GM20431 (cell line): ENCODE data around the gene LDLRAD4.
"Not testable (repeated sequence)": the region's sequence is repeated elsewhere in the genome, so short reads cannot be mapped to it uniquely, and the experiment has no call there.

Experiments used
- in situ Hi-C: fragments of 300-500 bp; cut with MseI, MboI; formaldehyde crosslinking; loops from one replicate; pipeline ENCODE4 v1.15.0; 2020; ENCODE audit warnings: low sequenced_read_pairs; ENCODE audit not compliant: unreplicated experiment

The LDLRAD4 gene

DNA sequence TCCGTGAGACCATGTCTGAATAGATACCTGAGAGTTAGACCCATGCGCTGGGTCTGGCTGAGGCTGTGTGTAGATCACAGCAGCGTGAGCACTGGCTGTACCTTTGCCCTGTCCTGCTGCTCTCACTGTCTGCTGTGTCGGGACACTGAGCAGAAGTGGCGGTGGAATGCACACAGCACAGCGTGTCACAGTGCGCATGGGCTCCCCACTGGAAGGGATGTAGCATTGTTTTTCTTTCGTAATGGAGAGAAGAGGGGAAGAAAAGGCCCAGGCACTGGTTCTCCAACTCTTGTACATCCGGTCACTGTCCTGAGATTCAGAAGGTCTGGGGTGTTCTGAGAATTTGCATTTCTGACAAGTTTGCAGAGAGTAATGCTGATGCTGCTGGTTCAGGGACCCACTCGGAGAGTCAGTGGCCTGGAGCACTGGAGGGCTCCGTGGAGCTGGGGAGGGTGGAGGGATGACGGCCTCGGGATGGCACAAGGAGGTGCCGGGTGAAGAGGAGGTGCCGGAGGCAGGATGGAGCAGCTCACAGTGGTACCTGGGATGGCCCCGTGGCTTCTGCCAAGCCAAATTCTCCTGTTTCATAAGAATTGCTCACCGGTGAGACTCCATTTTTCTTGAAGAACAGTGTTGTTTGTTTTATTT, 252.8 kb downstream of the LDLRAD4 start:
- in situ Hi-C loops = no loop called here

DNA sequence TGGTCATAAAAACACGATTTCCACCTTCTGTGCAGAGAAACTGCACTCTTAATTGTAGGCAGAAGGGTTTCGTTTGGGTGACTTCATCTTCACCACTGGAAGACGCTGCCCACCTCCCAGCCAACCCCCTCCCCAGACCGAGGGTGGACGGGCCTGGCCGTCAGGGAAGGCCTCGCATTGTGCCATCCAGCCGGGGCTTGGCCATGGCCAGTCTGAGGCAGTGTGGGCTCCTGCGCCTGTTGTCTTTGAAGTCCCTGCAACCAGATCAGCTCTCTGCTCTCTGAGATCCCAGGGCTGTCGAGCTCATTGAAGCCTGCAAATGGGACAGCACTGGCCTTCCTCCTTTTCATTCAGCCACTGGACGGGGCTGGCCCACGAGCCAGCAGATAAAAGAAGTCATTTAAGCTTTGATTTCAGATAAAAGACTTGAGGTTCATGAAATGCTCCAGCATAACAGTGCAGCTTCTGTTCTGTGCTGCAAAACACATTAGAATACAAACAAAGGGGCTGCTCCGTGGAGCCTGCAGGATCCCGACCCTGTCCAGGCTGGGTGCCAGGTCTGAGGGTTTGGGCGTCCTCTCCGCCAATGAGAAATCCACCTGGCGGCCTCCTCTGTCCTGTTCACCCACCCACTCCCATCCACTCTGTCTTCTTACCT, 253.5 kb downstream of the LDLRAD4 start:
- in situ Hi-C loops = no loop called here

DNA sequence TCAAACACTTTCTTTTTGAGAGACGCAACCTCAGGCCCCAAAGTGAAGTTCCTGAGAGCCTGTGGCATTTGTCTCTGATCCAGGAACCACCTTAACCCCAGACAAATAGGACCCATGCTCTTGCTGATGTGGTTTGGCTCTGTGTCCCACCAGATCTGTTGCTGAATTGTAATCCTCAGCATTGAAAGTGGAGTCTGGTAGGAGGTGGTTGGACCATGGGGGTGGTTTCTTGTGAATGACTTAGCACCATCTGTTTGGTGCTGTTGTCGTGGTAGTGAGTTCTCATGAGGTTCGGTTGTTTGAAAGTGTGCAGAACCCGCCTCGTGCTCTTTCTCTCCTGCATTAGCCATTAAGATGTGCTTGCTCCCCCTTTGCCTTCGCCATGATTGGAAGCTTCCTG, 255.2 kb downstream of the LDLRAD4 start:
- in situ Hi-C loops = no loop called here

DNA sequence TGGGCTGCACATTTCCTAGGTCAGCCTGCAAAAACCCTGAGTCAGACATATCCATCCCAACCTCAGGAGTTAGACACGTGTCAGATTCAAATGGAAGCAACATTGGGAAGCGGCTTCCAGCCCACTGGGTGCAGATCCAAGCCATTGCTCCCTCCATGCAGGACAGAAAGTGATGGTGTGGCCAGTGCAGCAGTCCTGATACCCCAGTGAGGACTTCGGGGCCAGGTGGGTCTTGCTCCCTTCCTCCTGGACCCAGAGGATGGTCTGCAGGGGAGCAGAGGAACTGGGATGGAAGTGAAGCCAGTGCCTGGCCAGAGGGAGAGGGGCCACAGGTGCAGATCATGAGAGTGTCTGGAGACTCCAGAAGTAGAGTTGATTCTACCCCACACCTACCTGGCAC, 255.8 kb downstream of the LDLRAD4 start:
- in situ Hi-C loops = no loop called here

DNA sequence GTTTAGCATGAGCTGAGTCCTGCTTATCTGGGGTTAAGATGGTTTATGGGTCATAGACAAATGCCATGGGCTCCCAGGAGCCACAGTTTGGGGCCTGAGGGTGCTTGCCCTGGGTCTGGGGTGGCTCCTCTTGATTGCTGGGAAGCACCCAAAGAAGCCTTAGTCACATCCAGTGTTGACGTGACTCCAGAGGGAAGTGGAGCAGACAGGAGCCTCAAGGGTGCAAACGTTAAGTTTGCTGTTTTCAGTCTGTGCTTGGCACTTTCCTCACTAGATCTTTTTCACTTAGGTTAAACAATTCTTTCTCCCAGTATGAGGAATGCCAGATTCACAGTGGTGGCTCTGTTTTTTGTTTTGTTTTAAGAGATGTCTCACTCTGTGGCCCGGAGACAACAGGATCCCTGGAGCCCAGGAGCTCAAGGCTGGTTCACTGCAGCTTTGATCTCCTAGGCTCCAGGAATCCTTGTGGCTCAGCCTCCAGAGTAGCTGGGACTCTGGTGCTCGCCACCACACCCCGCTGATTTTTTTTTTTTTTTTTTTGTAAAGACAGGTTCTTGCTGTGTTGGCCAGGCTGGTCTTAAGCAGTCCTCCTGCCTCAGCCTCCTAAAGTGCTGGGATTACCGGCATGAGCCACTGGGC, 256.5 kb downstream of the LDLRAD4 start:
- in situ Hi-C loops = no loop called here

DNA sequence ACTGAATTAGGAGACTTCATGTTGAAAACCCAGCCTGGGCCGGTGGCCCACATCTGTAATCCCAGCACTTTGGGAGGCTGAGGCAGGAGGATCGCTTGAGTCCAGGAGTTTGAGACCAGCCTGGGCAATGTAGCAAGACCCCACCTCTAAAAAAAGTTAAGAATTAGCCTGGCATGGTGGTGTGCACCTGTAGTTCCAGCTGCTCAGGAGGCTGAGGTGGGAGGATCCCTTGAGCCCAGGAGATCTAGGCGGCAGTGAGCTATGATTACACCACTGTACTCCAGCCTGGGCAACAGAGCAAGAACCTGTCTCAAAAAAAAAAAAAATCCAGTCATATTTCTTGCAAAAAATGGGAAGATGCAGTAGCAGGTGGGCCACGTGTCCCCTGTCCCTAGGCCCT, 257.8 kb downstream of the LDLRAD4 start:
- in situ Hi-C loops = not testable (repeated sequence)

DNA sequence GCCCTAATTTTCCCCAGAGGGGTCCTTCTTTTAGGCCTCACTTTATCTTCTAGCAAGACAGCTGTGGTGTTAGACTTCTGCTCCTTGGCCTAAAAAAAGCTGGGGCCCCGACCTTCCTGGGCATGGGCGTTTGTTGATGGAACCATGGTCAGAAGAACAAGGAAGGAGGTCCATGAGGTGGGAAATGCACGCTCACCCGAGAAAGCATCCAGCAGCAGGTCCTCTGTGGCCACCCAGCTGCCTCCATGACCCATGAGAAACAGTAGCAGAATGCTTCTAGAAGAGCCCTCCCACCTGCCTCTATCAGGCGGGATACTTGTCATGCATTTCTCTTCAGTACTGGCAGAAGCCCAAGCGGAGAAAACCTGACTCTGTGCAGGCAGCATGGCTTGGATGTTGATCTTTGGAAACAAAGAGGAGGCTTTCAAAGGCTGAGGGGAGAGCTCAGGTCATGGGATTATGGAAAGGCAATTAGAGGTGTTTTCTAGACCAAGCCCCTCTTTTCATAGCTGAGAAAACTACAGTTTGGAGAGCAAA, 258.7 kb downstream of the LDLRAD4 start:
- in situ Hi-C loops = no loop called here

DNA sequence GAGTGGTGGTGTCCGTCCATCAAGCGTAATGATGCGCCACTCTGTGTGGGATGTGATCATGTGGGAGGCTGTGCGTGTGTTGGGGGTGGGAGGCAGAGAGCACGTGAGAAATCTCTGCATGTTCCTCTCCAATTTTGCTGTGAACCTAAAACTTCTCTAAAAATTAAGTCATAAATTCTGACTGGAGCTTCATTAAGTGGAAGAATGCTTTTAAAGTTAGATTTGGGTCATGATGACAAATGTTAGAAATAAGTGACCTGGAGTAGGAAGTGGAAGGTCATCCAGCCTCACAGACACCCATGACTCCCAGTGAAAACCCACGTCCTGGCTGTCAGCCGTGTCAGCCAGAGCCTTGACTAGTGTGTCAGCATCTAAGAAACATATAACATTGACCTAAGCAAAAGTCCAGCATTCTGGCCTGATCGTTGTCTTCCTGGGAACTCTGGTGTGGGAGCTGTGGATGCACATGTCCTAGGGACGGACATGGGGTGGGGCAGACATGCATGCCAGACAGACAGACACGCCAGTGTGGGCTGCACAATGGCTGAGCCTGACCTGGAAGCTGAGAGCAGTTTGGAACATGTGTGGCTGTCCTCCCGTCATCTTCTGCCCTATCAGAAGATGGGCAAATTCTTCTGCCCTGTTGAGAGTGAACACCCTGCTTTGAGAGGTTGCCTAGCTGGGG, 262.2 kb downstream of the LDLRAD4 start:
- in situ Hi-C loops = no loop called here

DNA sequence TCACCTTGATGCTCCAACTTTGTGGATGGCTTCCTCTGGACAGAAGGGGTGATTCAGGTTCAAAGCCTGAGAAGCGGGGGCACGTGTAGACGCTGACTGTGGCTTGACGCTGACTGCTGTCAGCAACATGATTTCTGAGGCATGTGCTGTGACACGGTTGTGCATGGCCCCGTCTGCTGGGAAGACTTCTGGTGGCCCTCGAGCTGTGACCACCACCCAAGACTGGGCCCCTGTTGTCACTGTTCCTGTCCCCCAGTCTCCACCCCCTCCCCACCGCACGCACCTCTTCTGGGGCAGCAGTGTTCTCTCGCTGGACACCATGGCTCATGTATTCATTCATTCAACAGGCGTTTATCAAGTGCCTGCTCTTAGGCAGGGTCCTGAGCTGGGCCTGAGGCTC, 262.8 kb downstream of the LDLRAD4 start:
- in situ Hi-C loops = no loop called here

DNA sequence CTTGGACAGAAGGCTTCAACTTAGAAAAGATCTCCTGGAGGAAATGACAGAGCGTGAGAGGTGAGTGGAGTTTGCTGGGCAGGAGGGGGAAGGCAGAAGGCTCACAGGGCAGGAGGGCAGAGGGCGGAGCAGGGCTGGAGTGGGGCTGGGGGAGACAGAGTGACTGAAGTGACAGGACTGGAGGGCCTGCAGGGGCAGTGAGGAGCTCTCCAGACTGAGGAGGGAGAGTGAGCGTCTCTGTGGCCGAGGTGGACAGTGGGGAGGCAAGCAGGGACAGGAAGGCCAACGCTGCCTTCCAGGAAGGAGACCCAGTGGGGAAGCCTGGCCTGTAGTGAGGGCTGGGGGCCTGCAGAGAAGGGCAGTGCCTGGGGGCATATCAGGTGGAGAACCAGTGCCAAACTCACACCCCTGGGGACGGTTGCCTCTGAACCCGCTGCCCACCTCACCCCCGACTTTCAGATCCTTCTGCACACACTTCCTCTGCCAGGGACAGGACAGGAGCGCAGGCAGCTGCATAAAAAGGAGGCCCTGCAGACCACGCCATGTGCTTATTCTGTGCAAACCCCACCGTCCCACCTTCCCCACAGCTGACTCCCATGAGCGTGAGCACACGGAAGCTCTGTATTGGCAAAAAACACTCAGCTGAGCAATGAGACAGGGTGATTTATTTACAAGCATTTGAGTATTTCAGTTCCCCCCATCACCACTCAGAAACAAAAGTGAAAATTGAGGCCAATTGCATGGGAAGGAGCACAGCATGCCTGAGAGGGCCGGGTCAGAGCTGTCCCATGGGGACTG, 263.5 kb downstream of the LDLRAD4 start:
- in situ Hi-C loops = no loop called here

DNA sequence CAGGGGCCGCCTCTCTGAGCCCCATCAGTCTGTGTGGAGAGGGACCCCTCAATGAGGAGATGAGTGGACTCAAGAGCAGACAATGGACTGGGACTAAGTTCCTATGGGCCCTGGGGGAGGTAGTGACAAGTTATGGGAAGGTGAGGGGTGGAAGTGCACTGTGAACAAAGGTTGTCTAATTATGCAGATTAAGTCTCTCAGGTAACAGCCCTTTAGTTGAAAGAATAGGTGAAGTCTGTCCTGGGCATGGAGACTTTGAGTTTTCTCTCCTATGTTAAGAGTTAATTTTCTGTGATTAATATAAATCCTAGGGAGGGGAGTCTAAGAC, 264.0 kb downstream of the LDLRAD4 start:
- in situ Hi-C loops = no loop called here

DNA sequence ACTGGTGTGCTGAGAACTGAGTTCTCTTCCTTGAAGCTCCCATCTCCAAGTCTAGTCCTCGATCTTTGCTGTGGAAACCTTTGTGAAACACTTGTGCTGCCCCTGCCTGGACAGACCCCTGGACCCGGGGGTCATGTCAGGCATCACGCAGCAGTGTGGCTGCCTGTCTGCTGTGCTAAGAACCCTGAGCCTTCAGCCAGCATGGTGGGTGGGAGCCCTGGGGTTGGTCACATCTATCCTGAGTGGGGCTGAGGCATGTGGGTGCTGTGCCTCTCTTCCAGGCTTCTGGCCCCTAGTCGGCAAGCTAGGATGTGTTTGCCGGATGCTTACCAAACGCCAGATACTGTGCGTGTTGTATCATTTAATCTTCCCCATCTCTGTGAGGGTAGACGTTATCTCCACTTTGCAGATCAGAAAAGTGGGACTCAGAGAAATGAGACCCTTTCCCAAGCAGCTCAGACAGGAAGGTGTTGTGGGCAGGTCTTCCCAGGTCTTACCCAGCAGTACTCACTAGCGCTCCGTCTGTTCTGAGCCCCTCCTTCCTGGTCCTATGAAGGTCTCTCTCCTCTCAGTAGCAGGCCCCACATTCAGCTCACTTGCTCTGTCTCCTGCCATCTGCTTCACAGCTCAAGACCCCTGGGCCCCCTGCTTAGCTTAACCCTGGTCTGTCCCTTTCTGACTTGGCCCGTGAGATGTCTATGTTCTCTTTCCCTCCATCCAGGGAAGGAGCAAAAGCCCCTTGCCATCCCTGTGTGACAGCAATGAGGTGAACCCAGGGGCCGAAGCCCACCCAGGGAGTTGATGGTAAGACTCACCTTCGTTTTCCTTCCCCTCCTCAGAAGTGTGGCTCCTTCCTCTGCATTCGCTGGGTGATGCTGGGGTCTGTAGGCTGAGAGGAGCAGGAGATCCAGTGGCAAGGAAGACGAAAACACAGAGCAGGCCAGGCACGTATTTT, 265.0 kb downstream of the LDLRAD4 start:
- in situ Hi-C loops = no loop called here

DNA sequence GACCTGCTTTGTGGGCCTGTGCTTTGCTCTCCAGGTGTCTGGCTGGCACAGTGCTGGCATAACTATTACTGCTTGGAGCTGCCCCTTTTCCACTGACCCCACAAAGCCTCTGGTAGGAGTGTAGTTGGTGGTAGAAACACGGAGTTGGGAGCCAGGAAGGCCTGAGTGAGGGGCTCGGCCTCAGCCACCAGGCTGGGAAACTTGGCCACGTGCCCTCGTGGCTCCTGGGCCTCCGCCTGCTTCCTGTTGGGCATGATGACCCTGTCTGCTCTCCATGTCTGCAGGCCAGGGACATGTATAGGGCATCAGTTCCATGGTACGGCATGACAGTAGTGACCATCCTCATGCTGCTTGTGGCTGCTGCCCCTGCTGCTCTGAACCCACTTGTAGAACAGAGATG, 266.6 kb downstream of the LDLRAD4 start:
- in situ Hi-C loops = no loop called here

DNA sequence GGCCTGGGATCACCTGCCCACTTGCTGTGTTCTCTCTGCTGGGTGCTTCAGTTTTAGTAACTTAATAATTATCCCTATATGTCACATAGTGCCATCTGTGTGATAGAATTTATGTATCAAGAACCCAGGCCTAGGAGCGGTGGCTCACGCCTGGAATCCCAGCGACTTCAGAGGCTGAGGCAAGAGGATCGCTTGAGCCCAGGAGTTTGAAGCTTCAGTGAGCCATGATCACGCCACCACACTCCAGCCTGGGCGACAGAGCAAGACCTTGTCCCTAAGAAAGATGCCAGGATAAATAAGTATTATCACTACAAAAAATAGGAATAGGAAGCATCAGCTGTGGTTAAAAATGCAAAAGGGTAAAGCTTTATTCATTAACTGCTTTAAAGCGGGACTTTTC, 267.0 kb downstream of the LDLRAD4 start:
- in situ Hi-C loops = no loop called here

DNA sequence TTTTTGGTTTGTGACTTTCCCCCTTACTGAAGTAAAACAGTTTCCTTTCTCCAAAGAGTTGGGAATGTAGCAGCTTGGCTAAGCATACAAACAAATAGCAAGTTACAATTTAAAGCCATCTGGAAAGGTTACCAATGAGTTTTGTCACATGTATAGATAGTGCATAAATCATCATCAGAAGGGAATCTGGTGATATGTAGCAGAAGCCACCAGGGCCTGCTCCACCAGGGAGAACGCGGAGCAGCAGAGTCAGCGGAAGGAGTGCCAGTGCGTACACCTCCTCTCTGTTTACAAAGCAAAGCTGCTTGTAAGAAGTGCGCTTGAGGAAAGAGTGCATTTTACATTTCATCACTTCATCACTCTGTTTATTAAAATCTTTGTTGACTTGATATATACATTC, 267.7 kb downstream of the LDLRAD4 start:
- in situ Hi-C loops = no loop called here

DNA sequence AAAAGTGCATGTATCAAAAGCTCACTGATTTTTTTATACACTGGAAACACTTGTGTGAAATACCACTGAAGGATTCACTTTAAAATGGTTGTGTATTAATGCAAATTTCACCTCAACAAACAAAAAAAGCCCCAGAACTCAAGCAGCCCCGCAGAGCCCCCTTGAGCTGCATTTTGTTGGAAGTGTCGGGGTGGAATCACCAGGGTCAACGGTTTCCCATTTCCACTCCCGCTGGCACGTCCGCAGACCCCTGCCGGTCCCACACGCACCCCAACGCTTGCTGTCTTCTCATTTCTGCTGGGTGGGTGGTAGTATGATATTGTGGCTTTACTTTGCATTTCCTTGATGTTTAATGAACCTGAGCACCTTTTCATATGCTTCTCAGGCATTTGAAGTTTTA, 268.1 kb downstream of the LDLRAD4 start:
- in situ Hi-C loops = no loop called here

DNA sequence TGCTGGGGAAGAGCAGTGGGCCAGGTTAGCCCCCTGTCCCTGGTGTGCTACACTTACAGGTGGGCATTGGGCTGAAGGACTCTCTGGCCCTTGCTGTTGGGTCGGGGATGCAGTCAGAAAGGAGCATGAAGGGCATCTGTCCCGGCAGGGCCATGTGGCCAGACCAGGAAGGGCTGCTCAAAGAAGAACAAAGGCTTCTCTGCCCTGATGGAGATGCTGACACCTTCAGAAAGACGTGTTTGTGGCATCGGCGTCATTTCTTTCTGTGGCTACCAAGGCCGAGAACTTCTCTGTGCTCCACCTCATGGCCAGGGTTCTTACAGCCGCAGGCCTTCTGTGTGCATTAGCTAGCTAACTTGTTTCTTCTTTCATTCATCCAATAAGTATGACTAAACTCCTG, 268.7 kb downstream of the LDLRAD4 start:
- in situ Hi-C loops = no loop called here

DNA sequence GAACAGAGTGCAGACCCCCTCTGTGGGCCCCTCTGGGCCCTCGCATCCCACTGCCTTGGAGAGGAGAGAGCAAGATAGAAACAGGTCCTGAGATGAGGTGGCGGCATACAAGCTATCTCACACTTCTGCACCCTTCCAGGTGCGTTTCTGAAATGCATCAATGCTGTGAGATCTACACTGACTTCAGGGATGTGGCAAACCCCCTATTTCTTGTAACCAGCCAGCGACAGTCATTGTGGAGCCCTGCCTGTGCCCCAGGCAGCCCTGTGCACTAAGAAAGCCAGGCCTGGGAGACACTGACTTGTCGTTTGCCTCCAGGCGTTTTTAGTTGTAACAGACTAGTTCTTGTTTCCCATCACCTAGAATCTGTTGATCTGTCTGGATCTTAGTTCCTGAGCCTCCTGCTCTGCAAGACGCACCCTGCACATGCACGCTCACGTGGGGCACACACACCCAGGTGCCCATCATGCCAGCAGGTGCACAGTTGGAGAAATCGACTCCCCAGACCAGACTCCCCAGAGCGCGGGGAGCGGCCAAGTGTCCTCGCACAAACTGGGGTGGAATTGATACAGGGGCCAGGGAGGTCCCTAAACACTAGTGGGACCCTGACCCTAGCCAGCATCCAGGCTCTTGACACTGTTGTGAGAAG, 269.8 kb downstream of the LDLRAD4 start:
- in situ Hi-C loops = no loop called here

DNA sequence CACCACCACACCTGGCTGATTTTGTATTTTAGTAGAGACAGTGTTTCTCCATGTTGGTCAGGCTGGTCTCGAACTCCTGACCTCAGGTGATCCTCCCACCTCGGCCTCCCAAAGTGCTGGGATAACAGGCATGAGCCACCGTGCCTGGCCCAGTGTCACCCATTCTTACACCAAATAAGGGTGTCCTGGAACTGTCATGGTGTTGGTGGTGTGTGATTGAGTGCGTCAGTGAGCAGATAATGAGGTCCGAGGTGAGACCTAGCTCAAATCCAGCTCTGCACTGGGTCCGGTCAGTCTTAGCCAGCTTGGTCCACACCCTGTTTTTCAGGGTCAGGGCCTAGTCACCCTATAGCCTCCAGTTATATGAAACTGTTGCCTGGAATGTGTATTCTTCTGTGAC, 270.7 kb downstream of the LDLRAD4 start:
- in situ Hi-C loops = not testable (repeated sequence)
